A673 (cell line): ENCODE results near the gene TLE2. TPM values are rescaled to one million over a fixed set of nuclear protein-coding genes. Genes with fewer than 3 reads are reported as not detected.

Experiments
- BruUV-seq: library from RNA; stranded (reverse); fragments of 400-500 nt; replicated peaks from 2 replicates; lab custom pipeline; 2021; lab: Mats Ljungman, UMichigan
- CTCF ChIA-PET: fragments of 300-600 bp; sonication (Branson Sonifier 250); formaldehyde crosslinking; loops from one replicate; lab custom pipeline; 2022; ENCODE audit warnings: antibody characterized with exemption; lab: Charles Lee
- POLR2A ChIA-PET: fragments of 300-600 bp; sonication (Branson Sonifier 250); formaldehyde crosslinking; loops from one replicate; lab custom pipeline; 2022; ENCODE audit warnings: antibody characterized with exemption; ENCODE audit not compliant: low non-redundant PET; lab: Charles Lee
- DNase-seq: peaks from one replicate; pipeline ENCODE4 v3.0.0-alpha.2; 2015; ENCODE audit warnings: low spot score
- H3K27ac ChIP-seq: fragments of 200-600 bp; sonication (generic); 2 replicates; pipeline ENCODE4 v1.5.1; 2016; ENCODE audit warnings: mixed run types, low read depth, mild to moderate bottlenecking, mixed read lengths, antibody characterized with exemption, low read length; ENCODE audit not compliant: poor library complexity, severe bottlenecking
- H3K27me3 ChIP-seq: fragments of 200-600 bp; sonication (generic); replicated peaks from 2 replicates; pipeline ENCODE4 v1.6.1; 2017; ENCODE audit warnings: mixed run types, low read depth, mild to moderate bottlenecking, mixed read lengths, antibody characterized with exemption, low read length; ENCODE audit not compliant: insufficient read depth, poor library complexity
- H3K36me3 ChIP-seq: fragments of 200-600 bp; sonication (generic); 2 replicates; pipeline ENCODE4 v1.6.1; 2016; ENCODE audit warnings: mixed run types, mild to moderate bottlenecking, mixed read lengths, antibody characterized with exemption, low read length; ENCODE audit not compliant: insufficient read depth, poor library complexity, severe bottlenecking
- H3K4me1 ChIP-seq: fragments of 200-600 bp; sonication (generic); 2 replicates; pipeline ENCODE4 v1.6.1; 2017; ENCODE audit warnings: mixed run types, mild to moderate bottlenecking, mixed read lengths, antibody characterized with exemption, low read length; ENCODE audit not compliant: insufficient read depth, poor library complexity, severe bottlenecking
- H3K4me3 ChIP-seq: fragments of 200-600 bp; sonication (generic); 2 replicates; pipeline ENCODE4 v1.5.1; 2016; ENCODE audit warnings: low read depth, mixed run types, mild to moderate bottlenecking, mixed read lengths, low read length; ENCODE audit not compliant: poor library complexity, severe bottlenecking
- H3K9me3 ChIP-seq: fragments of 200-600 bp; sonication (generic); 2 replicates; pipeline ENCODE4 v1.6.1; 2016; ENCODE audit warnings: mixed run types, low read depth, mild to moderate bottlenecking, mixed read lengths, antibody characterized with exemption, low read length; ENCODE audit not compliant: poor library complexity, severe bottlenecking
- EZH2 ChIP-seq: fragments of 200-600 bp; sonication (generic); IDR thresholded peaks from 2 replicates; pipeline ENCODE4 v1.6.1; 2017; ENCODE audit warnings: borderline replicate concordance, low read depth, mild to moderate bottlenecking, mixed read lengths, antibody characterized with exemption, low read length; ENCODE audit not compliant: poor library complexity, severe bottlenecking
- intact Hi-C: fragments of 100-400 bp; cut with micrococcal nuclease; formaldehyde crosslinking; loops from one replicate; pipeline ENCODE4 v1.10.0; 2022; ENCODE audit not compliant: unreplicated experiment
- total RNA-seq: library from RNA; stranded (reverse); gene quantifications from 2 replicates; pipeline ENCODE4 v1.2.3, GENCODE V29; 2021
- TF ChIP-seq, protein P1 (sequence below): fragments of 300-800, 200-600 bp; sonication (generic); conservative IDR thresholded peaks from 2 replicates; pipeline ENCODE4 v1.5.1; 2017; ENCODE audit warnings: low read depth, mild to moderate bottlenecking, antibody characterized with exemption, low read length, moderate library complexity, mixed read lengths

Gene TLE2
- total RNA-seq, 1 experiment from 2014 or later = 10.8 TPM

GRCh38 chr19:3024509-3024869 lies 4.6 kb downstream of the TLE2 start:
- Histone ChIP-seq H3K9me3 (no peaks in the 10 kb centered on the region), H3K27me3 (no peaks in the 10 kb centered on the region), H3K27ac (no peak overlapping the region), H3K4me3 (no peak overlapping the region), H3K36me3 (no peaks in the 10 kb centered on the region), H3K4me1 (peaks cover 6% of the 10 kb centered on the region)
- TF ChIP-seq, protein P1, sequence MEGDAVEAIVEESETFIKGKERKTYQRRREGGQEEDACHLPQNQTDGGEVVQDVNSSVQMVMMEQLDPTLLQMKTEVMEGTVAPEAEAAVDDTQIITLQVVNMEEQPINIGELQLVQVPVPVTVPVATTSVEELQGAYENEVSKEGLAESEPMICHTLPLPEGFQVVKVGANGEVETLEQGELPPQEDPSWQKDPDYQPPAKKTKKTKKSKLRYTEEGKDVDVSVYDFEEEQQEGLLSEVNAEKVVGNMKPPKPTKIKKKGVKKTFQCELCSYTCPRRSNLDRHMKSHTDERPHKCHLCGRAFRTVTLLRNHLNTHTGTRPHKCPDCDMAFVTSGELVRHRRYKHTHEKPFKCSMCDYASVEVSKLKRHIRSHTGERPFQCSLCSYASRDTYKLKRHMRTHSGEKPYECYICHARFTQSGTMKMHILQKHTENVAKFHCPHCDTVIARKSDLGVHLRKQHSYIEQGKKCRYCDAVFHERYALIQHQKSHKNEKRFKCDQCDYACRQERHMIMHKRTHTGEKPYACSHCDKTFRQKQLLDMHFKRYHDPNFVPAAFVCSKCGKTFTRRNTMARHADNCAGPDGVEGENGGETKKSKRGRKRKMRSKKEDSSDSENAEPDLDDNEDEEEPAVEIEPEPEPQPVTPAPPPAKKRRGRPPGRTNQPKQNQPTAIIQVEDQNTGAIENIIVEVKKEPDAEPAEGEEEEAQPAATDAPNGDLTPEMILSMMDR = no peak
- TF ChIP-seq EZH2 = no peak
- intact Hi-C loops = no loop called here
- CTCF ChIA-PET = interaction anchor here (0.5 to 0.7 kb wide), 2 partner anchors 11 to 31 kb away, joined by 4 to 7 read pairs; no protein-coding TSS in a partner anchor
- BruUV-seq = no TSS peak
- no peak for DNase-seq
- POLR2A ChIA-PET = no interaction called here

GRCh38 chr19:3020321-3020960 lies 8.6 kb downstream of the TLE2 start:
- TF ChIP-seq, protein P1 = no peak
- TF ChIP-seq EZH2 = no peak
- Histone ChIP-seq H3K4me3 (no peak overlapping the region), H3K27me3 (no peaks in the 10 kb centered on the region), H3K9me3 (no peaks in the 10 kb centered on the region), H3K4me1 (no peaks in the 10 kb centered on the region), H3K36me3 (no peaks in the 10 kb centered on the region), H3K27ac (no peak overlapping the region)
- intact Hi-C loops = no loop called here
- CTCF ChIA-PET = no interaction called here
- POLR2A ChIA-PET = no interaction called here
- no TSS peak for BruUV-seq
- DNase-seq = no peak

DNA sequence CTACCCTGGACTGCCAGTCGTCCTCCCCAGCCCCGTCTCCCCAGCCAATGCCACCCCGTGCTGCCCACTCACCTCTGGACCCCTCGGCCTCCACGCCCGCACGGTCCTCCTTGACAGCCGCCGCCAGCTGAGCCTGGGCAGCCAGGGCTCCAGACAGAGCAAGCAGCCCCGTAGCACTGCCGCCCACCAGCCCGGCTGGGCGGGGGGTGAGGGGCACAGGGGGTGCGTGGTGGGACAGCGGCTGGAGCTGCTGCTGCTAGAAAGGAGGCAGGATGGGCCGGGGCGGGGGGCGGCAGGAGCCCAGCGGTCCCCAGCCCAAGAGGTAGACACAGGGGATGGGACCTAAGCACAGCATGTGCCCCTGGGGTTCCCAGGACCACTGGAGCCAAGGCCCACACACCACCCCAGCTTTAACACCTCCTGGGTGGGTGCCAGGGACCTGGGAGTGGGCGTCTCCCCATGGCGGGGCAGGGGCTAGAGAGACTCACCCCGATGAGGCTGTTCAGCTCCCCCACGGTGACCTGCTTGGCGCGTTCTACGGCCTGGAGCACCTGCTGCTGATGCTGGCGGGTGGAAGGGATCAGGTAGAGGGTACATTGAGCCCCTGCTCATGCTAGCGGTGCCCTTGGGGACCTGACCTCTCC lies 9.7 kb downstream of the TLE2 start:
- CTCF ChIA-PET = no interaction called here
- POLR2A ChIA-PET = no interaction called here
- H3K27me3 ChIP-seq = no peaks in the 10 kb centered on the region
- no peaks in the 10 kb centered on the region for H3K4me1 ChIP-seq
- H3K4me3 ChIP-seq = no peak overlapping the region
- no peaks in the 10 kb centered on the region for H3K9me3 ChIP-seq
- intact Hi-C loops = no loop called here
- TF ChIP-seq, protein P1 = no peak
- no peak for TF ChIP-seq EZH2
- DNase-seq = no peak
- H3K27ac ChIP-seq = no peak overlapping the region
- H3K36me3 ChIP-seq = no peaks in the 10 kb centered on the region
- BruUV-seq = no TSS peak
